GM10266 (cell line): ENCODE results near the gene CHPF.

Source experiments
- DNase-seq: peaks from one replicate; pipeline ENCODE4 v3.0.0; 2012; ENCODE audit errors: extremely low spot score
- TF ChIP-seq, protein P1 (sequence below): IDR thresholded peaks from 2 replicates; pipeline ENCODE4 v1.5.1; 2012; ENCODE audit warnings: mild to moderate bottlenecking, low read depth; ENCODE audit not compliant: control insufficient read depth, insufficient read depth; ENCODE audit errors: missing control alignments

The CHPF gene

DNA sequence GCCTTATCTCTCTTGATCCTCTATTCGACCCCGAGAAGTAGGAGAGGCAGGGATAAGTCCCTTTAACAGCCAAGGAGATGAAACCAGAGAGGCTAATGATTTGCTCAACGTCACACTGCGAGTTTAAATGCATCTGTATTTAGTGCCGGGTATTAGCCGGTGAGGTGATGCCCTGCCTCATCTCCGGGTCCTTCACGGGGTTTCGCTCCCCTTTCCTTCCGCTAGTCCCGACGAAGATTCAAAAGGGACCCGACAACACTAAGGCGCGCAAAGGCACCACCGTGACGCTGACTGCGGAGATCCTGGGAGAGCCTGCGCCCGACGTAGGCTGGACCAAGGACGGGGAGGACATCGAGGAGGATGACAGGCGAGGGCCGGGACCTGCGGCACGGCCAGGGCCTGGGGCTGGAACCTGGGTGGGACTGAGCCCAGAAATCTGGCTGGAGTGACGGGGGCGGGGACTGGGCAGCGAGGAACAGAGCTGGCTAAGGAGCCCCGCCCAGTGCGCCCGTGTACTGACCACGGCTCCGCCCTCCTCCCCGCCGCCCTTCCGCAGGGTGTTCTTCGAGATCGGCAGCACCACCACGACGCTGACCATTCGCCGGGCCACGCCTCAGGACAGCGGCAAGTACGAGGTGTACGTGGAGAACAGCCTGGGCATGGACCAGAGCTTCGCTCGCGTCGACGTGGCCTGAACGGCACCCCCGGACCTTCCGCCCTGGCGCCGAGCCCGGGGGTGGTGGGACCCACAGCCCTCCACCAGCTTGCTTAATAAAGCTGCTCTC lies 45.9 kb downstream of the CHPF start:
- TF ChIP-seq, protein P1, sequence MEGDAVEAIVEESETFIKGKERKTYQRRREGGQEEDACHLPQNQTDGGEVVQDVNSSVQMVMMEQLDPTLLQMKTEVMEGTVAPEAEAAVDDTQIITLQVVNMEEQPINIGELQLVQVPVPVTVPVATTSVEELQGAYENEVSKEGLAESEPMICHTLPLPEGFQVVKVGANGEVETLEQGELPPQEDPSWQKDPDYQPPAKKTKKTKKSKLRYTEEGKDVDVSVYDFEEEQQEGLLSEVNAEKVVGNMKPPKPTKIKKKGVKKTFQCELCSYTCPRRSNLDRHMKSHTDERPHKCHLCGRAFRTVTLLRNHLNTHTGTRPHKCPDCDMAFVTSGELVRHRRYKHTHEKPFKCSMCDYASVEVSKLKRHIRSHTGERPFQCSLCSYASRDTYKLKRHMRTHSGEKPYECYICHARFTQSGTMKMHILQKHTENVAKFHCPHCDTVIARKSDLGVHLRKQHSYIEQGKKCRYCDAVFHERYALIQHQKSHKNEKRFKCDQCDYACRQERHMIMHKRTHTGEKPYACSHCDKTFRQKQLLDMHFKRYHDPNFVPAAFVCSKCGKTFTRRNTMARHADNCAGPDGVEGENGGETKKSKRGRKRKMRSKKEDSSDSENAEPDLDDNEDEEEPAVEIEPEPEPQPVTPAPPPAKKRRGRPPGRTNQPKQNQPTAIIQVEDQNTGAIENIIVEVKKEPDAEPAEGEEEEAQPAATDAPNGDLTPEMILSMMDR: no peak
- DNase-seq: peak; percentile 80

DNA sequence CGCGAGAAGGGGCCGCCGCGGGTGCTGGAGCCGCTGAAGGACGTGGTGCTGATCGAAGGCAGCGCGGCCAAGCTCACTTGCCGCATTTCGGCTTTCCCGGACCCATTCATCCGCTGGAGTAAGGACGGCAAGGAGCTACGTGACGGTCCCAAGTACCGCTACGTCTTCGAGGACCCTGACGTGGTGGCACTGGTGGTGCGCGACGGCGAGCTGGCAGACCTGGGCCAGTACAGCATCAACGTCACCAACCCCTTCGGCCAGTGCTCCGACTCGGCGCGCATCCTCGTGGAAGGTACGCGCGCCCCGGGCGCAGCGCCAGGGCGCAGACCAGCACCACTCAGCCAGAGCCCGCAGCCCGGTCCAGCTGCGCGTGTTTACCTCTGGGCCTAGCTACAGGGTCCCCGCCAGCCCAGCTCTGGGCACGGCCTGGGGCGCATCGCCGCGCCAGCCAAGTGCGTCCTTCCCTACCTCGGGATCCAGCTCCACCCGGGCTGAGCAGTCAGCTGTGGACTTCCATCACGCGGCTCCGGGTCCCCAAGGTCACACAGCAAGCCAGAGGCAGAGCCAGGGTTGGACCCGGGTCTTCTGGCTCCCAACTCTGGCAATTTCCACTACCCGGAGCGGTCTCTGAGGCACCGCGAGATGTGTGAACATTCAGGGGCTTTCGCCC lies 46.6 kb downstream of the CHPF start:
- no peak for DNase-seq
- TF ChIP-seq, protein P1: no peak

DNA sequence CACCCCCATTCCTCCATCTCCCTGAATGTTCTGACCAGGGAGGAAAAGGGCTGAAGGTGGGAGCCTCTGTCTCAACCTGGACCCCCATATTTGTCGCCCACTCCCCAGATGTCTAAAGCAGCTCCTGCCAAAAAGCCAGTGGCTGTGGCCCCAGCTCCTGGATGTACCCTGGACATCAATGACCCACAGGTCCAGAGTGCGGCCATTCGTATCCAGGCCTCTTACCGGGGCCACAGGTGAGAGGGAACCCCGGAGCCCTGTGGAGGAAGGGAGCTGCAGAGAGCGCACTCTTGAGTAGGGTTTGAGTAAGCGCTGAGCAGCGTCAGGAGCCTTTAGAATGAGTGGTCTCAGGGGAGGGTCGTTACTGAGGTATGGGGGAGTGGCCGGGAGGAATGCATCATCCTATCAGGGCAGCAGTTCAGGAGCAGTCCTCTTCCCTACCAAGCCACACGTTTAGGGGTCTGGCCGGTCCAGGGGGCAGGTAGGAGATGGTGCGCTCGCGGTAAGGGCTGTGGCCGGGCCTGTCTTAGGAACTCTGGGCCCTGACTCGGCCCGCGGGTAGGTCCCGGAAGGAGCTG lies 47.3 kb downstream of the CHPF start:
- TF ChIP-seq, protein P1: no peak

DNA sequence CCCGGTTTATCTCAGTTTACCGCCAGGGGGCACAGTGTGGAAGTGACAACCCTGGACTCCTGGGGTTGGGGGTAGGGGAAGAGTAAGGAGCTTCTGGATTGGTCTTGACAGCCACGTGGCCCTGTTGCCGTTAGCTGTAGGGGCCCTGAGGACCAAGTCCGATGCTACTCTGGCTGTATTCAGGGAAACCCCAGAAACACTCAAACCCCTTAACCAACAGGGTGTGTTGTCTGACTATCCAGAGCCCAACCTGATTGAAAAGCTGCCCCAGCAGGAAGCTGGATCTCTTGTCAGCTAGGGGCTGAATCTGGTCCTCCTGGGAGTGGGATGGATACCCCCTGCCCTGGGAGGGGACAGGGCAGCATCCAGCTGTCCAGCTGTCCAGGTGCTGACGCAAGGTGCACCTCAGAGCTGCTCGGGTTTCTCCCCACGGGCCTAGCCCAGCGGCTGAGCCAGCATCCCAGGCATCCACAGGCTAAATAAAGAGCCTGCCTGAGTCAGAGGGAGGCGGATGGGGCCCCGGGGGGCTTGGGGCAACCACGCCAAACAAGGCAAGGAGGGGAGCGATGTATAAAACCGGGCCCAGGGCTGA lies 48.0 kb downstream of the CHPF start:
- peak; percentile 88 for DNase-seq

More for the DNA sequence above, 47.3 kb downstream of the CHPF start:
- no peak for DNase-seq

DNA sequence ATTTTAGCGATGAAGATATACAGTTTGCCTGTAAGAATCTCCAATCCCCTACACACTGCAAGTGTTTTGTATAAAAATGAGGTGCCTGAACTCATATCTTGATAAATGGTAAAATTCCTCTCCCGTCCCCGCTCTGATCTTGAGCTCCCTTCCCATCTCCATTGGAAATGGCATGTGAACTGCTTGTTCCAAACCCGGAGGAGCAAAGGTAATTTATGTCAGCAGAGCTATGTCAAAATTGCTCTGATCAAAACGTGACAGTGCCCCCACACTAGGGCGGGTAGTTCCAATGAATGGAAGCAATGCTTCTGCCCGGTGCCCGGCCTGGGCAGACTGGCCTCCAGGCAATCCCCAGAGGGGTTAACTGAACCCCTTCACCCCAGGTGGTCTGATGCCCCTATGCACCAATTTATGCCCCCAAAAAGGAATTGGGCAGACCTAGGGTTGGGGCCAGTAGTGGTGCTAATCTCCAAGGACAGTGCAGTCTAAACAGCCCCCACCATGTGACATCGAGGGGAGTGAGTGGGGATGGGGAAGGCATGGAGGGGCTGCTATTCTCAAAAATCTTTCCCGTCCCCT lies 48.6 kb downstream of the CHPF start:
- TF ChIP-seq, protein P1: no peak

More for the DNA sequence above, 48.0 kb downstream of the CHPF start:
- TF ChIP-seq, protein P1: peak; percentile 53

DNA sequence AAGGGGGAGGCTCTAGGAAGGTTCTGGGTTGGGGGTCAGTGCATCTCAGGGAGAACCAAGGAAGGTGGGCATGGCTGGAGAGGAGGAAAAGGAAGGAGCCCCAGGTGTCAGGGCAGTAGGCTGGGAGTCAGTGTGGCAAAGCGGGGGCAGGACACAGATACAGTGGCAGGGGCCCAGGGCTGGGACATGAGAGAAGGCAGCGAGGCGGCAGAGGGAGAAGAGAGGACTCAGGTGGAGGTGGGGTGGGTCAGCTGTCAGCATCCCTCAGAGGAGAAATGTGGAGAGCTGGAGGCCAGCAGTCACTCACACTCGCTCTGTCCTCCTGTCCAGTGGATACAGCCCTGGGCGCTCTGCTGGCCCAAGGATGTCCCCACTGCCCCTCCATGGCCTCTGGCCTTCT lies 50.5 kb downstream of the CHPF start:
- TF ChIP-seq, protein P1: no peak
- no peak for DNase-seq

More for the DNA sequence above, 48.6 kb downstream of the CHPF start:
- DNase-seq: no peak
